GM23338 (cell line): Measurements from ENCODE around the gene CENPP. TPM values are rescaled to one million over a fixed set of nuclear protein-coding genes. Genes with fewer than 3 reads are reported as not detected.

Experiments used
- microRNA-seq: library from miRNA; unstranded; fragments of <30 nt; microRNA quantifications from one replicate; pipeline ENCODE4, GENCODE V29; 2017
- polyA plus RNA-seq: library from polyadenylated mRNA; unstranded; fragments of >200 nt; fragmentation: Nextera tagmentation; extraction: Ambion mirVana; gene quantifications from 2 replicates; pipeline ENCODE4 v1.2.1, GENCODE V29; 2016
- small RNA-seq: library from RNA; depleted of rRNA; stranded (forward); fragments of <200 nt; gene quantifications from one replicate; pipeline ENCODE3, GENCODE V24; 2014; ENCODE audit warnings: low replicate concordance
- total RNA-seq: library from RNA; depleted of rRNA; stranded (reverse); fragments of >200 nt; shearing (Covaris generic); gene quantifications from 2 replicates; pipeline ENCODE4 v1.2.3, GENCODE V29; 2014; rRNA removed

CENPP gene
- total and polyA plus RNA-seq, 2 experiments from 2014 or later = 11.0 to 12.6 TPM

Small RNA genes within 50 kb of the gene (microRNA-seq; reads per million reads assigned to microRNA genes)
- not detected for gene MIR3651
- not detected for gene MIR4670

Small RNA genes within 50 kb of the gene (small RNA-seq; reads per million reads assigned to genes)
- gene AL157827.1 (not detected), gene MIR3651 (not detected), gene MIR4670 (not detected), gene SNORA84 (0.37 reads per million, percentile 22 among the genes with 10 or more reads in this experiment)

Other genes starting within 250 kb of the CENPP start
- 91.0 and 100 TPM in 2 replicates for gene SPTLC1, start 210.5 kb upstream of the CENPP start, total RNA-seq
- gene SPTLC1, start 210.5 kb upstream of the CENPP start, polyA plus RNA-seq = 42.6 and 54.8 TPM in 2 replicates
- gene IARS1, start 32.3 kb upstream of the CENPP start, total RNA-seq = 279 and 310 TPM in 2 replicates
- 94.6 and 105 TPM in 2 replicates for gene IARS1, start 32.3 kb upstream of the CENPP start, polyA plus RNA-seq
- 26.0 and 26.6 TPM in 2 replicates for gene NOL8, start 603 bp upstream of the CENPP start, total RNA-seq
- 34.1 and 42.7 TPM in 2 replicates for gene NOL8, start 603 bp upstream of the CENPP start, polyA plus RNA-seq
- gene OGN, start 78.6 kb downstream of the CENPP start, total RNA-seq = not detected in 2 replicates
- gene OGN, start 78.6 kb downstream of the CENPP start, polyA plus RNA-seq = 2.2 and 2.5 TPM in 2 replicates
- gene OMD, start 98.5 kb downstream of the CENPP start, total RNA-seq = not detected in 2 replicates
- gene OMD, start 98.5 kb downstream of the CENPP start, polyA plus RNA-seq = 1.1 and 1.3 TPM in 2 replicates
- gene ASPN, start 156.6 kb downstream of the CENPP start, total RNA-seq = not detected in 2 replicates
- 0.82 and 0.99 TPM in 2 replicates for gene ASPN, start 156.6 kb downstream of the CENPP start, polyA plus RNA-seq
- not detected in 2 replicates for gene ECM2, start 210.0 kb downstream of the CENPP start, total RNA-seq
- 0.57 and 0.79 TPM in 2 replicates for gene ECM2, start 210.0 kb downstream of the CENPP start, polyA plus RNA-seq